Neural cell (in vitro differentiated cells): ENCODE results near the gene TMEM53. TPM values are rescaled to one million over a fixed set of nuclear protein-coding genes. Genes with fewer than 3 reads are reported as not detected.

ENCODE experiments used
- H2AFZ ChIP-seq: fragments of 200-600, 300-800 bp; sonication (generic), shearing (Covaris generic); 2 replicates; pipeline ENCODE4 v1.6.0; 2014; ENCODE audit warnings: low read depth, mild to moderate bottlenecking, antibody characterized with exemption, low read length, moderate library complexity
- H3F3A ChIP-seq: fragments of 200-600 bp; shearing (Covaris generic); 2 replicates; pipeline ENCODE4 v1.6.1; 2016; ENCODE audit warnings: mild to moderate bottlenecking, moderate library complexity, mixed read lengths, antibody characterized with exemption, low read length; ENCODE audit not compliant: insufficient read depth, poor library complexity, severe bottlenecking
- H3K27ac ChIP-seq: fragments of 200-600, 300-800 bp; sonication (generic), shearing (Covaris generic); 2 replicates; pipeline ENCODE4 v1.5.1; 2014; ENCODE audit warnings: mild to moderate bottlenecking, low read length, moderate library complexity
- H3K27me3 ChIP-seq: fragments of 300-800, 200-600 bp; sonication (generic), shearing (Covaris generic); 2 replicates; pipeline ENCODE4 v1.6.0; 2014; ENCODE audit warnings: mild to moderate bottlenecking, low read depth, low read length, moderate library complexity; ENCODE audit not compliant: insufficient read depth
- H3K36me3 ChIP-seq: fragments of 300-800, 200-600 bp; sonication (generic), shearing (Covaris generic); 2 replicates; pipeline ENCODE4 v1.5.1; 2014; ENCODE audit warnings: mild to moderate bottlenecking, antibody characterized with exemption, low read length, moderate library complexity; ENCODE audit not compliant: insufficient read depth
- H3K4me2 ChIP-seq: fragments of 300-800, 200-600 bp; sonication (generic), shearing (Covaris generic); 2 replicates; pipeline ENCODE4 v1.6.0; 2014; ENCODE audit warnings: mild to moderate bottlenecking, low read length
- H3K4me3 ChIP-seq: fragments of 300-800, 200-600 bp; sonication (generic), shearing (Covaris generic); 2 replicates; pipeline ENCODE4 v1.5.1; 2014; ENCODE audit warnings: mild to moderate bottlenecking, low read length, moderate library complexity
- H3K79me2 ChIP-seq: fragments of 200-600 bp; shearing (Covaris generic); replicated peaks from 2 replicates; pipeline ENCODE4 v1.6.0; 2014; ENCODE audit warnings: mild to moderate bottlenecking, low read length, moderate library complexity; ENCODE audit not compliant: insufficient read depth
- H3K9ac ChIP-seq: fragments of 300-800, 200-600 bp; sonication (generic), shearing (Covaris generic); 2 replicates; pipeline ENCODE4 v1.6.1; 2016; ENCODE audit warnings: mild to moderate bottlenecking, low read length, mixed read lengths
- H3K9me2 ChIP-seq: fragments of 200-600 bp; shearing (Covaris generic); 2 replicates; pipeline ENCODE4 v1.6.1; 2016; ENCODE audit warnings: mild to moderate bottlenecking, low read length, mixed read lengths; ENCODE audit not compliant: insufficient read depth
- H3K9me3 ChIP-seq: fragments of 200-600, 300-800 bp; sonication (generic), shearing (Covaris generic); 2 replicates; pipeline ENCODE4 v1.6.1; 2016; ENCODE audit warnings: mild to moderate bottlenecking, mixed run types, low read length, moderate library complexity, mixed read lengths
- H4K20me1 ChIP-seq: fragments of 200-600 bp; shearing (Covaris generic); 2 replicates; pipeline ENCODE4 v1.6.1; 2016; ENCODE audit warnings: mild to moderate bottlenecking, mixed run types; ENCODE audit not compliant: insufficient read depth
- EP300 ChIP-seq: fragments of 450-650 bp; conservative IDR thresholded peaks from 2 replicates; pipeline ENCODE4 v1.6.1; 2014; ENCODE audit warnings: antibody characterized with exemption, mild to moderate bottlenecking, moderate library complexity; ENCODE audit not compliant: poor library complexity, severe bottlenecking
- EZH2 ChIP-seq: fragments of 200-600, 300-800 bp; shearing (Covaris generic), sonication (generic); IDR thresholded peaks from 2 replicates; pipeline ENCODE4 v1.6.1; 2014; ENCODE audit warnings: antibody characterized with exemption, low read length, borderline replicate concordance, mild to moderate bottlenecking; ENCODE audit not compliant: insufficient read depth, poor library complexity, severe bottlenecking
- MXI1 ChIP-seq: fragments of 450-650 bp; conservative IDR thresholded peaks from 2 replicates; pipeline ENCODE4 v1.6.1; 2014; ENCODE audit warnings: antibody characterized with exemption, mild to moderate bottlenecking; ENCODE audit not compliant: poor library complexity, severe bottlenecking
- POLR2AphosphoS5 ChIP-seq: IDR thresholded peaks from 2 replicates; pipeline ENCODE4 v1.6.1; 2012
- RAD21 ChIP-seq: fragments of 450-650 bp; conservative IDR thresholded peaks from 2 replicates; pipeline ENCODE4 v1.6.1; 2014; ENCODE audit warnings: antibody characterized with exemption, mild to moderate bottlenecking, moderate library complexity
- SMC3 ChIP-seq: fragments of 450-650 bp; conservative IDR thresholded peaks from 2 replicates; pipeline ENCODE4 v1.6.1; 2014; ENCODE audit warnings: antibody characterized with exemption, mild to moderate bottlenecking, moderate library complexity; ENCODE audit not compliant: poor library complexity
- TAF1 ChIP-seq: IDR thresholded peaks from 2 replicates; pipeline ENCODE4 v1.6.1; 2012; ENCODE audit warnings: low read depth
- polyA plus RNA-seq: library from polyadenylated mRNA; depleted of rRNA; stranded (reverse); fragments of >200 nt; gene quantifications from 2 replicates; pipeline ENCODE4 v1.2.3, GENCODE V29; 2014
- TF ChIP-seq, protein P1 (sequence below): IDR thresholded peaks from 2 replicates; pipeline ENCODE4 v1.6.1; 2012; ENCODE audit warnings: borderline replicate concordance
- TF ChIP-seq, protein P2 (sequence below): fragments of 450-650 bp; IDR thresholded peaks from 2 replicates; pipeline ENCODE4 v1.5.1; 2014; ENCODE audit warnings: antibody characterized with exemption, mild to moderate bottlenecking, moderate library complexity; ENCODE audit not compliant: poor library complexity, severe bottlenecking

TMEM53 gene
- polyA plus RNA-seq, 1 donor from 2014 or later, result 13.4 TPM

DNA sequence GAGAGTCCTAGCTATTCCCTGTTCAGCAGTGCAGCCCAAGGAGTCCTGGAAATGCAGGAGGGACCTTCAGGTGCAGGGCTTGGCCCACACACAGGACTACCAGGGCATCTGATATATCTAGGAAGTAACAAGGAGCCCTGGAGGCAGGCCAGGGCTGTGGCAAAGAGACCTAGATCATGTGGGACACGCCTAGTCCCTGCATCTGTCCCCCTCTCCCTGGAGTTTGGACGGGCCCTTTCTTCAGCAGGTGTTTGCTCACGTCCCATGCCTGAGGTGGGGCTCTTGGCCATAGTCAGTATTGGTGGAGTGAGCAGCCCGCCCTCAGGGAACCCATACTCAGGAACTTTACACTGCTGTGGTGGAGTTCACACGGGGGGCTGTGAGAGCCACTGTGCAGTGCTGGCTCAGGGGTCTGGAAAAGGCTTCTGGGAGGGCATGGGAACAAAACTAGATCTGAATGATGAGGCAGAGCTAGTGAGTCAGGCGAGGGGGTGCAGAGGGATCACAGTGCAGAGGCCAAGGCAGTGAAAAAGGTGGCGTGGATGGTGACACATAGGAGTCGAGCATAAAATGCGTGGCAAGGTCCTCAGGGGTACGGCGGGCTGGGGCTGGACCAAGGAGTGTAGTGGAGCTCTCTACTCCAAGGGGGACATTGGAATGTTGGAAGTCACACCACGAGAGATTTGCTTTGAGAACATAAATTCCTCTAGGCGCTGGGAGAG lies 25.6 kb downstream of the TMEM53 start:
- H3K4me2 ChIP-seq, result no peak overlapping the region
- no peak overlapping the region for H2AFZ ChIP-seq
- H3K27me3 ChIP-seq, result no peaks in the 10 kb centered on the region
- no peak overlapping the region for H3K4me3 ChIP-seq
- no peak overlapping the region for H3K9ac ChIP-seq
- no peaks in the 10 kb centered on the region for H3K9me2 ChIP-seq
- TF ChIP-seq EZH2, result no peak
- no peak for TF ChIP-seq EP300
- TF ChIP-seq POLR2AphosphoS5, result no peak
- TF ChIP-seq RAD21, result no peak
- TF ChIP-seq, protein P1, sequence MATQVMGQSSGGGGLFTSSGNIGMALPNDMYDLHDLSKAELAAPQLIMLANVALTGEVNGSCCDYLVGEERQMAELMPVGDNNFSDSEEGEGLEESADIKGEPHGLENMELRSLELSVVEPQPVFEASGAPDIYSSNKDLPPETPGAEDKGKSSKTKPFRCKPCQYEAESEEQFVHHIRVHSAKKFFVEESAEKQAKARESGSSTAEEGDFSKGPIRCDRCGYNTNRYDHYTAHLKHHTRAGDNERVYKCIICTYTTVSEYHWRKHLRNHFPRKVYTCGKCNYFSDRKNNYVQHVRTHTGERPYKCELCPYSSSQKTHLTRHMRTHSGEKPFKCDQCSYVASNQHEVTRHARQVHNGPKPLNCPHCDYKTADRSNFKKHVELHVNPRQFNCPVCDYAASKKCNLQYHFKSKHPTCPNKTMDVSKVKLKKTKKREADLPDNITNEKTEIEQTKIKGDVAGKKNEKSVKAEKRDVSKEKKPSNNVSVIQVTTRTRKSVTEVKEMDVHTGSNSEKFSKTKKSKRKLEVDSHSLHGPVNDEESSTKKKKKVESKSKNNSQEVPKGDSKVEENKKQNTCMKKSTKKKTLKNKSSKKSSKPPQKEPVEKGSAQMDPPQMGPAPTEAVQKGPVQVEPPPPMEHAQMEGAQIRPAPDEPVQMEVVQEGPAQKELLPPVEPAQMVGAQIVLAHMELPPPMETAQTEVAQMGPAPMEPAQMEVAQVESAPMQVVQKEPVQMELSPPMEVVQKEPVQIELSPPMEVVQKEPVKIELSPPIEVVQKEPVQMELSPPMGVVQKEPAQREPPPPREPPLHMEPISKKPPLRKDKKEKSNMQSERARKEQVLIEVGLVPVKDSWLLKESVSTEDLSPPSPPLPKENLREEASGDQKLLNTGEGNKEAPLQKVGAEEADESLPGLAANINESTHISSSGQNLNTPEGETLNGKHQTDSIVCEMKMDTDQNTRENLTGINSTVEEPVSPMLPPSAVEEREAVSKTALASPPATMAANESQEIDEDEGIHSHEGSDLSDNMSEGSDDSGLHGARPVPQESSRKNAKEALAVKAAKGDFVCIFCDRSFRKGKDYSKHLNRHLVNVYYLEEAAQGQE, result no peak
- no peak for TF ChIP-seq MXI1
- H3K27ac ChIP-seq, result no peak overlapping the region
- H3K79me2 ChIP-seq, result no peaks in the 10 kb centered on the region
- no peaks in the 10 kb centered on the region for H3F3A ChIP-seq
- no peaks in the 10 kb centered on the region for H3K9me3 ChIP-seq
- no peaks in the 10 kb centered on the region for H3K36me3 ChIP-seq
- no peaks in the 10 kb centered on the region for H4K20me1 ChIP-seq

DNA sequence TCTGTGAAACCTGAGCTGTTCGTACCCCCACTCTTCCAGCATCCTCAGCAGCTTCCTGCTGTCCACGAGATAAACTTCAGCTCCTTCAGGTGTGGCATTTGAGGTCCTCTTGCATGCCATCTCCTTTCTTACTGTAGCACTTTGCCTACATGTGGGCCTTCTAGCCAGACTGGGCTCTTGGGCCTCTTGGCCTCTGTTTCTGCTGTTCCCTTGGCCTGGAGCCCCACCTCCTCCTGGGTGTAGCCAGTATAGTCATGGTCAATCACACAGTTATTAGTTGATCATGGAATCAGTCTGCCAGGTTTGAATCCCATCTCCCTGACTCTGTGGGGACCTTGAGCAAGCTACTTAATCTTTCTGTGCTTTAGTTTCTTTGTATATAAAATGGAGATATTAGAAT lies 26.4 kb downstream of the TMEM53 start:
- H3K27me3 ChIP-seq, result no peaks in the 10 kb centered on the region
- H3K79me2 ChIP-seq, result no peaks in the 10 kb centered on the region
- H3K27ac ChIP-seq, result no peak overlapping the region
- no peak overlapping the region for H2AFZ ChIP-seq
- H4K20me1 ChIP-seq, result no peaks in the 10 kb centered on the region
- H3K36me3 ChIP-seq, result no peaks in the 10 kb centered on the region
- TF ChIP-seq, protein P2, sequence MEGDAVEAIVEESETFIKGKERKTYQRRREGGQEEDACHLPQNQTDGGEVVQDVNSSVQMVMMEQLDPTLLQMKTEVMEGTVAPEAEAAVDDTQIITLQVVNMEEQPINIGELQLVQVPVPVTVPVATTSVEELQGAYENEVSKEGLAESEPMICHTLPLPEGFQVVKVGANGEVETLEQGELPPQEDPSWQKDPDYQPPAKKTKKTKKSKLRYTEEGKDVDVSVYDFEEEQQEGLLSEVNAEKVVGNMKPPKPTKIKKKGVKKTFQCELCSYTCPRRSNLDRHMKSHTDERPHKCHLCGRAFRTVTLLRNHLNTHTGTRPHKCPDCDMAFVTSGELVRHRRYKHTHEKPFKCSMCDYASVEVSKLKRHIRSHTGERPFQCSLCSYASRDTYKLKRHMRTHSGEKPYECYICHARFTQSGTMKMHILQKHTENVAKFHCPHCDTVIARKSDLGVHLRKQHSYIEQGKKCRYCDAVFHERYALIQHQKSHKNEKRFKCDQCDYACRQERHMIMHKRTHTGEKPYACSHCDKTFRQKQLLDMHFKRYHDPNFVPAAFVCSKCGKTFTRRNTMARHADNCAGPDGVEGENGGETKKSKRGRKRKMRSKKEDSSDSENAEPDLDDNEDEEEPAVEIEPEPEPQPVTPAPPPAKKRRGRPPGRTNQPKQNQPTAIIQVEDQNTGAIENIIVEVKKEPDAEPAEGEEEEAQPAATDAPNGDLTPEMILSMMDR, result no peak
- TF ChIP-seq RAD21 (no peak), EP300 (no peak), TAF1 (no peak), MXI1 (no peak), POLR2AphosphoS5 (no peak), SMC3 (no peak)
- TF ChIP-seq, protein P1, result no peak
- no peaks in the 10 kb centered on the region for H3K9me3 ChIP-seq
- H3K4me2 ChIP-seq, result no peak overlapping the region
- H3K4me3 ChIP-seq, result no peak overlapping the region
- H3K9ac ChIP-seq, result no peak overlapping the region
- no peaks in the 10 kb centered on the region for H3F3A ChIP-seq
- H3K9me2 ChIP-seq, result no peaks in the 10 kb centered on the region
